Frontal cortex (tissue), 4 donors: ENCODE data around the gene LRP1B. TPM values are rescaled to one million over a fixed set of nuclear protein-coding genes. Genes with fewer than 3 reads are reported as not detected.

Experiments
- DNase-seq, 2 donors: peaks; one replicate each; pipeline ENCODE4 v3.0.0; 2012; ENCODE audit warnings: low spot score in 2 of 2
- FAIRE-seq: peaks from 2 replicates; lab custom pipeline; 2012; peaks lifted over from hg19 to GRCh38; lab: Jason Lieb, UNC
- total RNA-seq: library from RNA; depleted of rRNA; stranded (reverse); fragments of >200 nt; gene quantifications from one replicate; pipeline ENCODE4 v1.2.3, GENCODE V29; 2014
- donor health status: control.
- donor health status: control.
- donor health status: control.

The LRP1B gene
- total RNA-seq, 1 donor from 2014 or later: 84.0 TPM

- FAIRE-seq: no peak
Measured at GRCh38 chr2:141557329-141558095, 573.3 kb downstream of the LRP1B start.

GRCh38 chr2:141555876-141556470 is 574.8 kb downstream of the LRP1B start:
- FAIRE-seq (peak; percentile 77), DNase-seq (no peak)

More at GRCh38 chr2:141557329-141558095, 573.3 kb downstream of the LRP1B start:
- DNase-seq: no peak

- DNase-seq (peak; percentile 6 to 7), FAIRE-seq (peak; percentile 37)
Measured at GRCh38 chr2:141554810-141555209, 576.0 kb downstream of the LRP1B start.

- FAIRE-seq (no peak), DNase-seq (no peak)
Measured at GRCh38 chr2:141534666-141535362, 596.0 kb downstream of the LRP1B start.

GRCh38 chr2:141529659-141530058 is 601.2 kb downstream of the LRP1B start:
- no peak for DNase-seq
- FAIRE-seq: no peak

GRCh38 chr2:141528990-141529389 is 601.8 kb downstream of the LRP1B start:
- no peak for FAIRE-seq
- no peak for DNase-seq

- DNase-seq: no peak
- no peak for FAIRE-seq
Measured at GRCh38 chr2:141526760-141527159, 604.1 kb downstream of the LRP1B start.

GRCh38 chr2:141524777-141525176 is 606.0 kb downstream of the LRP1B start:
- DNase-seq (no peak), FAIRE-seq (no peak)

GRCh38 chr2:141523199-141523598 is 607.6 kb downstream of the LRP1B start:
- FAIRE-seq (no peak), DNase-seq (no peak)

GRCh38 chr2:141522702-141523101 is 608.1 kb downstream of the LRP1B start:
- no peak for FAIRE-seq

GRCh38 chr2:141522048-141522447 is 608.8 kb downstream of the LRP1B start:
- FAIRE-seq: no peak
- DNase-seq: no peak

More at GRCh38 chr2:141522702-141523101, 608.1 kb downstream of the LRP1B start:
- DNase-seq: no peak

- FAIRE-seq (no peak), DNase-seq (no peak)
Measured at GRCh38 chr2:141519906-141520305, 610.9 kb downstream of the LRP1B start.

GRCh38 chr2:141517852-141518421 is 612.9 kb downstream of the LRP1B start:
- FAIRE-seq (no peak), DNase-seq (no peak)

- DNase-seq (no peak), FAIRE-seq (no peak)
Measured at GRCh38 chr2:141517180-141517851, 613.5 kb downstream of the LRP1B start.

GRCh38 chr2:141515931-141516330 is 614.9 kb downstream of the LRP1B start:
- DNase-seq (no peak), FAIRE-seq (no peak)

GRCh38 chr2:141513853-141514252 is 617.0 kb downstream of the LRP1B start:
- DNase-seq (no peak), FAIRE-seq (no peak)

- no peak for DNase-seq
- no peak for FAIRE-seq
Measured at GRCh38 chr2:141508806-141509595, 621.8 kb downstream of the LRP1B start.

- DNase-seq (no peak), FAIRE-seq (no peak)
Measured at GRCh38 chr2:141508086-141508752, 622.6 kb downstream of the LRP1B start.

GRCh38 chr2:141506135-141506534 is 624.7 kb downstream of the LRP1B start:
- no peak for FAIRE-seq
- no peak for DNase-seq
